ENCODE results near the gene SSX3.
"Not testable (repeated sequence)": the region's sequence is repeated elsewhere in the genome, so short reads cannot be mapped to it uniquely, and the experiment has no call there.

DNA sequence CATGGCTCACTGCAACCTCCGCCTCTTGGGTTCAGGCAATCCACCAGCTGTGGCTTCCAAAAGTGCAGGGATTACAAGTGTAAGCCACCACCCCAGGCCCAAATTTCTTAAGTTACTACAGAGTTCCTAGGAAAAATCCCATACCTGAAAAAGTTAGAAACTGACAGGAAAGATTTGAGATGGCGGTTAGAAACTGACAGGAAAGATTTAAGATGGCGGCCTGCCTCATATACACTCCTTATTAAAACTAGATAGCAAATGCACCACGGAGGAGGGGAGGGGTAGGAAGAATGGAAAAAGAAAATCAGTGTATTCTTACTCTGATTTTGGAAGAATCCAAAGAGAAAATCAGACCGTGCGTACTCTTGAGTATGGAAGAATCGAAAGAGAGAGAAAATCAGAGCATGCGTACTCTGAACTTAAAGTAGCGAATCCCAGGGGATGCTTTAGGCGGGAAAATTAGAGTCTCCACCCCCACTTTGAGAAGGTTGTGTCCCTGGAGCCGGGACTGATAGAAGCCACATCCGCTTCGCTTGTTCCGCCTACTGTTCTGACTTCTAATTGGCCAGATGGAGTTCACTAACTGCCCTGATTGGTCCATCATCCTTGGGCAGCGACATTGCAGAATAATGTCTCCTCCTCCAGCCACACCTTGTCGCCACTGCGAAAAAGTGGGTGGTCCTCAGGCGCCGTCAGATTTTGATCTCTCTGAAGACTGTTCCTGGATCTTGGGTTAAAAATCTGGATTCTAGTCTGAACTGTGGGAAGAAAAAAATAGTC lies at the start of gene SSX3:
- TF ChIP-seq, protein P1, sequence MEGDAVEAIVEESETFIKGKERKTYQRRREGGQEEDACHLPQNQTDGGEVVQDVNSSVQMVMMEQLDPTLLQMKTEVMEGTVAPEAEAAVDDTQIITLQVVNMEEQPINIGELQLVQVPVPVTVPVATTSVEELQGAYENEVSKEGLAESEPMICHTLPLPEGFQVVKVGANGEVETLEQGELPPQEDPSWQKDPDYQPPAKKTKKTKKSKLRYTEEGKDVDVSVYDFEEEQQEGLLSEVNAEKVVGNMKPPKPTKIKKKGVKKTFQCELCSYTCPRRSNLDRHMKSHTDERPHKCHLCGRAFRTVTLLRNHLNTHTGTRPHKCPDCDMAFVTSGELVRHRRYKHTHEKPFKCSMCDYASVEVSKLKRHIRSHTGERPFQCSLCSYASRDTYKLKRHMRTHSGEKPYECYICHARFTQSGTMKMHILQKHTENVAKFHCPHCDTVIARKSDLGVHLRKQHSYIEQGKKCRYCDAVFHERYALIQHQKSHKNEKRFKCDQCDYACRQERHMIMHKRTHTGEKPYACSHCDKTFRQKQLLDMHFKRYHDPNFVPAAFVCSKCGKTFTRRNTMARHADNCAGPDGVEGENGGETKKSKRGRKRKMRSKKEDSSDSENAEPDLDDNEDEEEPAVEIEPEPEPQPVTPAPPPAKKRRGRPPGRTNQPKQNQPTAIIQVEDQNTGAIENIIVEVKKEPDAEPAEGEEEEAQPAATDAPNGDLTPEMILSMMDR (IDR thresholded peaks at IDR 0.05), result not testable (repeated sequence)
- not testable (repeated sequence) for TF ChIP-seq POLR2A (IDR thresholded peaks at IDR 0.05)

Measured in suprapubic skin (tissue), 3 donors.